B cell (primary cell): ENCODE data around the gene PRPF19. TPM values are rescaled to one million over a fixed set of nuclear protein-coding genes. Genes with fewer than 3 reads are reported as not detected.

Experiments used
- ATAC-seq: fragments of 200-7000 bp; cut with Tn5 transposase; one replicate; pipeline ENCODE4 v1.10.0; 2021; ENCODE audit warnings: low read depth, mild to moderate bottlenecking, moderate number of reproducible peaks, moderate library complexity
- CTCF ChIA-PET: fragments of 350-600 bp; sonication (Branson Sonifier 250); formaldehyde crosslinking; loops from one replicate; lab custom pipeline; 2021; ENCODE audit warnings: antibody characterized with exemption, inconsistent platforms; lab: Charles Lee
- POLR2A ChIA-PET: fragments of 350-600 bp; sonication (Branson Sonifier 250); formaldehyde crosslinking; loops from one replicate; lab custom pipeline; 2021; ENCODE audit warnings: antibody characterized with exemption; lab: Charles Lee
- DNase-seq: peaks from one replicate; pipeline ENCODE4 v3.0.0; 2013
- H2AFZ ChIP-seq: 2 replicates; pipeline ENCODE4 v1.6.1; 2012; ENCODE audit warnings: mild to moderate bottlenecking, low read depth, low read length; ENCODE audit not compliant: insufficient read depth, poor library complexity, severe bottlenecking
- H3K27ac ChIP-seq, 2 donors: 1 replicate in 1 of 2; 2 replicates in 1 of 2; pipeline ENCODE4 v1.5.1; 2012 to 2013; ENCODE audit warnings: low read length in 2 of 2, mild to moderate bottlenecking in 2 of 2, moderate library complexity in 1 of 2
- H3K27me3 ChIP-seq, 4 experiments: fragments of 200-600 bp in 1 of 4; sonication (generic) in 1 of 4; replicated peaks in 1 of 4; 1 replicate in 2 of 4; 2 replicates in 2 of 4; pipeline versions ENCODE4 v1.6.1 to v1.7.0; 2013 to 2016; ENCODE audit warnings: low read length in 3 of 4, mild to moderate bottlenecking in 2 of 4, mixed read lengths in 1 of 4, moderate library complexity in 1 of 4; ENCODE audit not compliant: insufficient read depth in 4 of 4, control insufficient read depth in 3 of 4; ENCODE audit errors: control extremely low read depth in 1 of 4
- H3K36me3 ChIP-seq, 2 experiments: replicated peaks in 1 of 2; 1 replicate in 1 of 2; 2 replicates in 1 of 2; pipeline versions ENCODE4 v1.6.1 to v1.7.1; 2013; ENCODE audit warnings: low read length in 1 of 2; ENCODE audit not compliant: insufficient read depth in 2 of 2, control insufficient read depth in 1 of 2; ENCODE audit errors: control extremely low read depth in 1 of 2, extremely low read depth in 1 of 2
- H3K4me1 ChIP-seq, 2 donors: fragments of 200-600 bp in 1 of 2; sonication (generic) in 1 of 2; 1 replicate in 1 of 2; 2 replicates in 1 of 2; pipeline versions ENCODE4 v1.5.1 to v1.6.1; 2013 to 2017; ENCODE audit warnings: low read length in 2 of 2; ENCODE audit not compliant: control insufficient read depth in 2 of 2, insufficient read depth in 2 of 2
- H3K4me2 ChIP-seq: replicated peaks from 2 replicates; pipeline ENCODE3; 2012; ENCODE audit warnings: mild to moderate bottlenecking, low read depth, low read length; ENCODE audit not compliant: poor library complexity, severe bottlenecking
- H3K4me3 ChIP-seq, 5 experiments: fragments of 200-600 bp in 1 of 5; sonication (generic) in 1 of 5; 1 replicate in 3 of 5; 2 replicates in 2 of 5; pipeline versions ENCODE4 v1.5.1 to v1.7.0; 2011 to 2016; ENCODE audit warnings: low read length in 4 of 5, mild to moderate bottlenecking in 4 of 5, low read depth in 2 of 5, control low read depth in 1 of 5, moderate library complexity in 1 of 5; ENCODE audit not compliant: insufficient read depth in 1 of 5; ENCODE audit errors: control extremely low read depth in 1 of 5, extremely low read depth in 1 of 5
- H3K79me2 ChIP-seq: fragments of 200-600 bp; sonication (generic); one replicate; pipeline ENCODE4 v1.6.0; 2016; ENCODE audit warnings: low read length; ENCODE audit not compliant: control insufficient read depth, insufficient read depth
- H3K9ac ChIP-seq: fragments of 200-600 bp; sonication (generic); 2 replicates; pipeline ENCODE4 v1.6.1; 2017; ENCODE audit warnings: mild to moderate bottlenecking, low read length, moderate library complexity
- H3K9me3 ChIP-seq, 3 donors: one replicate each; pipeline versions ENCODE4 v1.6.1 to v1.7.1; 2013; ENCODE audit warnings: low read length in 2 of 3; ENCODE audit not compliant: control insufficient read depth in 2 of 3, insufficient read depth in 1 of 3; ENCODE audit errors: control extremely low read depth in 1 of 3
- H4K20me1 ChIP-seq: 2 replicates; pipeline ENCODE4 v1.6.0; 2012; ENCODE audit warnings: mild to moderate bottlenecking, low read length; ENCODE audit not compliant: insufficient read depth, control insufficient read depth, poor library complexity, severe bottlenecking
- H3K27ac Mint-ChIP-seq: one replicate; pipeline ENCODE4 v1.8.0; 2021; ENCODE audit warnings: mixed read lengths
- H3K27me3 Mint-ChIP-seq: one replicate; pipeline ENCODE4 v1.8.0; 2021; ENCODE audit warnings: mixed read lengths
- H3K4me1 Mint-ChIP-seq: one replicate; pipeline ENCODE4 v1.8.0; 2021; ENCODE audit warnings: mixed read lengths
- H3K4me3 Mint-ChIP-seq: one replicate; pipeline ENCODE4 v1.8.0; 2021; ENCODE audit warnings: mixed read lengths
- H3K9me3 Mint-ChIP-seq: one replicate; pipeline ENCODE4 v1.8.0; 2022; ENCODE audit warnings: mixed read lengths; ENCODE audit not compliant: insufficient read depth
- EZH2 ChIP-seq: IDR thresholded peaks from 2 replicates; pipeline ENCODE4 v1.6.1; 2012; ENCODE audit warnings: borderline replicate concordance, low read depth, mild to moderate bottlenecking, moderate library complexity, low read length; ENCODE audit not compliant: insufficient read depth, poor library complexity, severe bottlenecking
- WGBS: methylation state at CpG from one replicate; pipeline ENCODE4 v1.1.5; 2013; ENCODE audit warnings: missing lambda C conversion rate; ENCODE audit not compliant: insufficient coverage; 5-methylcytosine and 5-hydroxymethylcytosine counted together
- intact Hi-C: fragments of 100-400 bp; cut with micrococcal nuclease; formaldehyde crosslinking; loops from one replicate; pipeline ENCODE4 v1.10.0; 2022
- polyA plus RNA-seq: library from polyadenylated mRNA; depleted of rRNA; stranded (reverse); fragments of >200 nt; gene quantifications from 2 replicates; pipeline ENCODE4 v1.2.3, GENCODE V29; 2012
- total RNA-seq, 2 donors: library from RNA; stranded (reverse); fragments of 120-200 nt in 1 of 2; gene quantifications; 1 replicate in 1 of 2; 2 replicates in 1 of 2; pipeline versions ENCODE4 v1.2.3 to v1.2.4, GENCODE V29; 2013 to 2022
- TF ChIP-seq, protein P1 (sequence below): fragments of 200-600 bp; IDR thresholded peaks from one replicate; pipeline ENCODE4 v1.8.0; 2022; ENCODE audit warnings: antibody characterized with exemption, mild to moderate bottlenecking

Gene PRPF19
- total and polyA plus RNA-seq, 2 donors (not counting 1 experiment from before 2014, with no cell fraction given) = 41.8 to 89.9 TPM

DNA sequence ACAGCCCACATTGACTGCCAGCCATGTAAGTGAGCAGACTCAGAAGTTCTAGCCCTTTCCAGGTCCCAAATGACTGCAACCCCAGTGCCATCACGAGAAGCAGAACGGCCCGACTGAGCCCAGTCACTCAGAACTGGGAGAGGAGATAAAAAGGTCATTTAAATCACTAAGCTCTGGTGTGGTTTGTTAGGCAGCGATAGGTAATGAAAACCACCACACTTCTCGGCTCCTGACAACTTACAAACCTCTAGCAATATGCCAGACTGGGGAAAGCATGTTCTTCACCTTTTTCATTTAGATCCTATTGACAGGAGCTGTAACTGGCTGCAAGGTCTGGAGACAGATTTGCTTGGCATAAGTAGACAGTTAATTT is 38.9 kb upstream of the PRPF19 start:
- H3K27ac ChIP-seq = no peak overlapping the region
- no CpG with 5 or more reads among the region's 5 CpGs for WGBS
- H4K20me1 ChIP-seq = peaks cover 85% of the 10 kb centered on the region
- peaks cover 36 to 45% of the 10 kb centered on the region in 2 donors for H3K4me1 ChIP-seq
- POLR2A ChIA-PET = no interaction called here
- Mint-ChIP-seq H3K9me3 (no peaks in the 10 kb centered on the region), H3K27ac (peak overlapping the region; percentile 47), H3K27me3 (no peaks in the 10 kb centered on the region), H3K4me3 (no peak overlapping the region), H3K4me1 (peaks cover 72% of the 10 kb centered on the region)
- CTCF ChIA-PET = interaction anchor here (0.7 to 2.4 kb wide), 10 partner anchors 9 to 243 kb away, joined by 3 to 10 read pairs (median 4); no protein-coding TSS in a partner anchor
- no peak overlapping the region for H3K9ac ChIP-seq
- no peaks in the 10 kb centered on the region for H3K9me3 ChIP-seq
- H3K4me2 ChIP-seq = no peak overlapping the region
- no peak overlapping the region for H2AFZ ChIP-seq
- H3K4me3 ChIP-seq = no peak overlapping the region
- no peaks in the 10 kb centered on the region for H3K27me3 ChIP-seq
- no peak for TF ChIP-seq EZH2
- TF ChIP-seq, protein P1, sequence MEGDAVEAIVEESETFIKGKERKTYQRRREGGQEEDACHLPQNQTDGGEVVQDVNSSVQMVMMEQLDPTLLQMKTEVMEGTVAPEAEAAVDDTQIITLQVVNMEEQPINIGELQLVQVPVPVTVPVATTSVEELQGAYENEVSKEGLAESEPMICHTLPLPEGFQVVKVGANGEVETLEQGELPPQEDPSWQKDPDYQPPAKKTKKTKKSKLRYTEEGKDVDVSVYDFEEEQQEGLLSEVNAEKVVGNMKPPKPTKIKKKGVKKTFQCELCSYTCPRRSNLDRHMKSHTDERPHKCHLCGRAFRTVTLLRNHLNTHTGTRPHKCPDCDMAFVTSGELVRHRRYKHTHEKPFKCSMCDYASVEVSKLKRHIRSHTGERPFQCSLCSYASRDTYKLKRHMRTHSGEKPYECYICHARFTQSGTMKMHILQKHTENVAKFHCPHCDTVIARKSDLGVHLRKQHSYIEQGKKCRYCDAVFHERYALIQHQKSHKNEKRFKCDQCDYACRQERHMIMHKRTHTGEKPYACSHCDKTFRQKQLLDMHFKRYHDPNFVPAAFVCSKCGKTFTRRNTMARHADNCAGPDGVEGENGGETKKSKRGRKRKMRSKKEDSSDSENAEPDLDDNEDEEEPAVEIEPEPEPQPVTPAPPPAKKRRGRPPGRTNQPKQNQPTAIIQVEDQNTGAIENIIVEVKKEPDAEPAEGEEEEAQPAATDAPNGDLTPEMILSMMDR = no peak
- ATAC-seq (no peak), DNase-seq (no peak)
- H3K36me3 ChIP-seq = peaks cover 7 to 73% of the 10 kb centered on the region in 2 experiments
- peaks cover 57% of the 10 kb centered on the region for H3K79me2 ChIP-seq
- intact Hi-C loops = no loop called here

DNA sequence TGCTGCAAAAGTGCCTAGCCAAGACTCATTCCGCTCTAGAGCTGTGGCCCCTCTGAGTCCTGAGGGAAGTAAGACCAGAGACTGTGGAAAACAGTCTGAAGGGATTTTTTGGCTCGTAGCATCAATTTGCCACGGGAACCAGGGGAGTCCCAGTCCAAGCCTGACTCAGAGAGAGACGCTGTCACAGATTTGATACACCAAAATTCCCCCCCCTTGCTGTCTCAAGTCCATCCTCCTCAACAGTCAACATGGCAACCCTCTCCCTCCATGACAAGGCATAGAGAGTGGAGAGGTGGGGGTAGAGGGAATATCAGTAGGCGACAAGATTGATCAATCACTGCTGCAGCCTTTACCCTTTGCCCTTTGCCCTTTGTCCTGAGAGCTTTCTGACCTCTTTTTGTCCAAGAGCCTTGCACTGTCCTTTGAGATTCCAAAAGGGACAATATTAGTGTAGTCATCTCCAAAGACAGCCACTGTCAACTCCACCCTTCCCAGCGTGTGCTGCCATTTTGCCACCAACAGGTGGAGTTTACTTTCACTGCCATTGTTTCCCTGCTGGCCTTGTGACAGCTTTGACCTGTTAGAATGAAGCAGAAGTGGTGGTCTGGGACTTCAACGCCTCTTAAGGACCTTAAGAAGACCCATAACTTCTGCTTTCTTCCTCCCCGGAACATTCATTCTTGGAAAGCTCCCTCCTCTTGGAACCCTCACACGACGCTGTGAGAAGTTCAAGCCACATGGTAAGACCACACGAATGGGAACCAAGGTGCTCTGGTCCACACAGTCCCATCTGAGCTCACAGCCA is 38.3 kb upstream of the PRPF19 start:
- Histone ChIP-seq H2AFZ (no peak overlapping the region), H3K27me3 (no peaks in the 10 kb centered on the region), H3K9ac (no peak overlapping the region), H3K27ac (no peak overlapping the region), H3K36me3 (peaks cover 7 to 79% of the 10 kb centered on the region in 2 experiments), H3K4me3 (no peak overlapping the region), H3K4me1 (peaks cover 30 to 40% of the 10 kb centered on the region in 2 donors), H3K4me2 (no peak overlapping the region), H4K20me1 (peaks cover 79% of the 10 kb centered on the region), H3K9me3 (no peaks in the 10 kb centered on the region), H3K79me2 (peaks cover 51% of the 10 kb centered on the region)
- no peaks in the 10 kb centered on the region for H3K27me3 Mint-ChIP-seq
- intact Hi-C loops = no loop called here
- DNase-seq (peak; percentile 42), ATAC-seq (peak; percentile 17)
- POLR2A ChIA-PET = no interaction called here
- H3K4me3 Mint-ChIP-seq = no peak overlapping the region
- H3K27ac Mint-ChIP-seq = peak overlapping the region; percentile 47
- H3K9me3 Mint-ChIP-seq = no peaks in the 10 kb centered on the region
- WGBS = 83% methylated on average over 7 of the region's 11 CpGs
- TF ChIP-seq, protein P1 = no peak
- no peak for TF ChIP-seq EZH2
- CTCF ChIA-PET = interaction anchor here (0.7 to 2.4 kb wide), 8 partner anchors 9 to 243 kb away, joined by 3 to 10 read pairs (median 4); no protein-coding TSS in a partner anchor
- peaks cover 67% of the 10 kb centered on the region for H3K4me1 Mint-ChIP-seq
